Thoracic aorta (tissue), 2 donors: ENCODE measurements around the gene SLC13A4. TPM values are rescaled to one million over a fixed set of nuclear protein-coding genes. Genes with fewer than 3 reads are reported as not detected.
"Not testable (repeated sequence)": the region's sequence is repeated elsewhere in the genome, so short reads cannot be mapped to it uniquely, and the experiment has no call there.

Source experiments
- ATAC-seq: fragments of 150-250 bp; one replicate; pipeline ENCODE4 v1.8.0; 2017; ENCODE audit warnings: low read depth; ENCODE audit not compliant: insufficient number of reproducible peaks, low FRiP score
- DNase-seq: peaks from one replicate; pipeline ENCODE4 v3.0.0-alpha.2; 2020; ENCODE audit warnings: low spot score
- H3K27ac ChIP-seq, 2 donors: fragments of 200-600 bp; sonication (generic); 1 replicate in 1 of 2; 2 replicates in 1 of 2; pipeline ENCODE4 v1.5.1; 2016; ENCODE audit warnings: mild to moderate bottlenecking in 2 of 2, moderate library complexity in 2 of 2
- H3K27me3 ChIP-seq: fragments of 200-600 bp; sonication (generic); replicated peaks from 2 replicates; pipeline ENCODE4 v1.6.0; 2016; ENCODE audit warnings: mild to moderate bottlenecking; ENCODE audit not compliant: insufficient read depth
- H3K36me3 ChIP-seq: fragments of 200-600 bp; sonication (generic); one replicate; pipeline ENCODE4 v1.5.1; 2016
- H3K4me1 ChIP-seq, 2 donors: fragments of 200-600 bp; sonication (generic); 1 replicate in 1 of 2; 2 replicates in 1 of 2; pipeline versions ENCODE4 v1.5.1 to v1.6.0; 2016; ENCODE audit warnings: low read depth in 2 of 2, mild to moderate bottlenecking in 1 of 2; ENCODE audit not compliant: control insufficient read depth in 1 of 2
- H3K4me3 ChIP-seq: fragments of 200-600 bp; sonication (generic); 2 replicates; pipeline ENCODE4 v1.5.1; 2016; ENCODE audit warnings: mild to moderate bottlenecking
- H3K9me3 ChIP-seq: fragments of 200-600 bp; sonication (generic); 2 replicates; pipeline ENCODE4 v1.5.1; 2016
- CTCF ChIP-seq: fragments of 200-600 bp; sonication (generic); IDR thresholded peaks from one replicate; pipeline ENCODE4 v1.5.1; 2019; ENCODE audit warnings: antibody characterized with exemption
- total RNA-seq, 2 donors: library from RNA; depleted of rRNA; stranded (reverse); fragments of >200 nt; gene quantifications; one replicate each; pipeline versions ENCODE4 v1.1.0 to v1.2.3, GENCODE V29; 2016

Gene SLC13A4
- total RNA-seq, 2 donors from 2014 or later, result 2.0 to 2.1 TPM

DNA sequence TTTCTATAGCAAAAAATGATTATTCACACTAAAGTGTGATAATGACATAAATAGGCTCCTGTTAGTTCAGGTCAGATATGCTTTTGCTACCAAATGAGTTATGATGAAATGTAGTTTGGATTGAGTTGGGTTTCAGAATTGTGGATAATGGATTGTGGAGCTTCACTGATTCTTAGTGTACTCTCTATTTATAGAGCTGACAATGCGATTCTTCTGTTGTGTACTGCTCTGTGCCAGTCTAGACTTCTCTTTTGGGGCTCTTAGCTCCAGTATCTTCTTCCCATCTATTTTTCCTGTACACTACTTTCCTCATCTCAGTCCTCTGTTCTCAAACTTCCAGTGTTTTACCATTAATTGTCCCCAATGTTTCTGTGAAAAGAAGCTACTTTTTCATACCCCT is 58.2 kb downstream of the SLC13A4 start:
- no peak for ATAC-seq
- TF ChIP-seq CTCF, result no peak

GRCh38 chr7:135668852-135669395 is 59.1 kb downstream of the SLC13A4 start:
- not testable (repeated sequence) for DNase-seq, ATAC-seq, H3K9me3 ChIP-seq, H3K27me3 ChIP-seq, H3K36me3 ChIP-seq, H3K27ac ChIP-seq, H3K4me3 ChIP-seq
- peaks cover 8 to 76% of the 10 kb centered on the region in 2 donors for H3K4me1 ChIP-seq

More for the DNA sequence above, 58.2 kb downstream of the SLC13A4 start:
- H3K4me3 ChIP-seq, result no peak overlapping the region
- H3K4me1 ChIP-seq, result peaks cover 8 to 67% of the 10 kb centered on the region in 2 donors
- no peak for DNase-seq
- no peaks in the 10 kb centered on the region for H3K9me3 ChIP-seq
- peak overlapping the region; percentile 4 to 55 for H3K27ac ChIP-seq
- H3K36me3 ChIP-seq, result no peaks in the 10 kb centered on the region
- no peaks in the 10 kb centered on the region for H3K27me3 ChIP-seq

DNA sequence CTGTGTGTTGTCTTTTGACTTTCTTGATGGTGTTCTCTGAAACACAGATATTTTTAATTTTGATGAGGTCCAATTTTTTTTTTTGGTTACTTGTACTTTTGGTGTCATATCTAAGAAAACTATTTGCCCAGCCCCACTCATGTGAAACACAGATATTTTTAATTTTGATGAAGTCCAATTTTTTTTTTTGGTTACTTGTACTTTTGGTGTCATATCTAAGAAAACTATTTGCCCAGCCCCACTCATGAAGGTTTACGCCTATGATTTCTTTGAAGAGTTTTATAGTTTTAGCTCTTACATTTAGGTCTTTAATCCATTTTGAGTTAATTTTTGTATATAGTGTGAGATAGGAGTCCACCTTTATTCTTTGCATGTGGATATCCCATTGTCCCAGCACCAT is 60.4 kb downstream of the SLC13A4 start:
- not testable (repeated sequence) for H3K27me3 ChIP-seq, H3K9me3 ChIP-seq, H3K36me3 ChIP-seq, ATAC-seq, DNase-seq, H3K27ac ChIP-seq, H3K4me3 ChIP-seq
- H3K4me1 ChIP-seq, result peaks cover 11 to 71% of the 10 kb centered on the region in 2 donors

DNA sequence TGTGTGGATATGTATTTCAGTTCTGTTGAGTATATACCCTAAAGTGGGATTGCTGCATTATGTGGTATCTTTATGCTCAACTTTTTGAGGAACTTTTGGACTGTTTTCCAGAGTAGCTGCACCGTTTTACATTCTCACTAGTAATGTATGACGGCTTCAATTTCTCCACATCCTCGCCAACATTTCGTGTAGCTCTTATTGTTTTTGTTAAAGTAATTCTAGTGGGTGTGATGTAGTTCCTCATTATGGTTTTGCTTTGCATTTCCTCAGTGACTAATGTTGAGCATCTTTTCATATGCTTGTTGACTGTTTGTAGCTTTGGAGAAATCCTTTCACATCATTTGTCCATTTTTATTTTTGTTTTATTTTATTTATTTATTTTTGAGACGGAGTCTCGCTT is 61.1 kb downstream of the SLC13A4 start:
- Histone ChIP-seq H3K4me1 (peaks cover 8 to 66% of the 10 kb centered on the region in 2 donors), H3K27ac (no peak overlapping the region), H3K9me3 (no peaks in the 10 kb centered on the region), H3K4me3 (no peak overlapping the region), H3K36me3 (no peaks in the 10 kb centered on the region), H3K27me3 (no peaks in the 10 kb centered on the region)
- DNase-seq, result no peak
- TF ChIP-seq CTCF, result no peak
- no peak for ATAC-seq

DNA sequence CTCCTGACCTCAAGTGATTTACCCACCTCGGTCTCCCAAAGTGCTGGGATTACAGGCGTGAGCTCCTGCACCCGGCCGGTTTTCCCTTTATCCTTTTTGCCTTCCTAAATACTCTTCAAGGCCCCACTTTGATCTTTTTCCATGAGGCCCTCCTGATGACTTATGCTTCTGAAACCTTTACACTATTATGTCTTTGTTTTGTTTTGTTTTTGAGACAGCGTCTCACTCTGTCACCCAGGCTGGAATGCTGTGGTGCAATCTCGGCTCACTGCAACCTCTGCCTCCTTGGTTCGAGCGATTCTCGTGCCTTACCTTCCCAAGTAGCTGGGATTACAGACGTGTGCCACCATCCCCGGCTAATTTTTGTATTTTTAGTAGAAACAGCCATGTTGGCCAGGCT is 61.8 kb downstream of the SLC13A4 start:
- Histone ChIP-seq H3K27me3 (no peaks in the 10 kb centered on the region), H3K27ac (no peak overlapping the region), H3K36me3 (no peaks in the 10 kb centered on the region), H3K4me3 (no peak overlapping the region), H3K9me3 (no peaks in the 10 kb centered on the region), H3K4me1 (peaks cover 10 to 64% of the 10 kb centered on the region in 2 donors)
- DNase-seq (no peak), ATAC-seq (no peak)
- TF ChIP-seq CTCF, result no peak

GRCh38 chr7:135665042-135665441 is 62.9 kb downstream of the SLC13A4 start:
- Histone ChIP-seq H3K4me1 (peaks cover 10 to 53% of the 10 kb centered on the region in 2 donors), H3K9me3 (no peaks in the 10 kb centered on the region), H3K27ac (no peak overlapping the region), H3K4me3 (no peak overlapping the region), H3K36me3 (no peaks in the 10 kb centered on the region), H3K27me3 (no peaks in the 10 kb centered on the region)
- no peak for TF ChIP-seq CTCF
- no peak for ATAC-seq
- DNase-seq, result no peak
